HG03135 (cell line): ENCODE data around the gene ATAD3B.
A peak's percentile ranks its signal among the peaks of the same experiment; 100 is the strongest.
"Not testable (repeated sequence)": the region's sequence is repeated elsewhere in the genome, so short reads cannot be mapped to it uniquely, and the experiment has no call there.

Experiments used
- ATAC-seq: cut with Tn5 transposase; IDR thresholded peaks from one replicate; pipeline ENCODE4 v1.9.1; 2021; ENCODE audit warnings: mild to moderate bottlenecking, moderate library complexity; ENCODE audit not compliant: unreplicated experiment

Gene ATAD3B

GRCh38 chr1:1450616-1451015 lies 20.9 kb upstream of the ATAD3B start:
- ATAC-seq = not testable (repeated sequence)

- ATAC-seq = no peak
These were observed 19.7 kb upstream of the ATAD3B start for GRCh38 chr1:1451696-1452364.

GRCh38 chr1:1452365-1452739 lies 19.2 kb upstream of the ATAD3B start:
- ATAC-seq = not testable (repeated sequence)

- ATAC-seq = no peak
These were observed 18.7 kb upstream of the ATAD3B start for GRCh38 chr1:1452882-1453281.

GRCh38 chr1:1454286-1455056 lies 17.1 kb upstream of the ATAD3B start:
- not testable (repeated sequence) for ATAC-seq

GRCh38 chr1:1455366-1455884 lies 16.1 kb upstream of the ATAD3B start:
- no peak for ATAC-seq

DNA sequence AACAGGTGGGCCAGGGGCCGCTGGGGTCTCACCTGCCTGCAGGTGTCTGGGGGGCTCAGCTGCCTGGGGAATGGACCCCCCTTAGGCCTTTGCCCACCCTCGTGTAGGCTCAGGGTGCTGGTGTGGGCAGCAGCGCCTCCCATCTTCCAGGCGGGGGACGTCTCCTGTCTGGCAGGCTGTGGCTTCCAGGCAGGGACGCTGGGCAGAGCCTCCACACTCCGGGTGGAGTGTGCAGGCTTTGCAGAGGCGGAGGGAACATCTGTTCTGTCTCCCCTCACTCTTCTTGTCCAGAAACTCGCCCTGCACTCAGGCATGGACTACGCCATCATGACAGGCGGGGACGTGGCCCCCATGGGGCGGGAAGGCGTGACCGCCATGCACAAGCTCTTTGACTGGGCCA lies 15.6 kb upstream of the ATAD3B start:
- ATAC-seq = not testable (repeated sequence)

GRCh38 chr1:1456683-1457255 lies 14.8 kb upstream of the ATAD3B start:
- ATAC-seq = not testable (repeated sequence)

- not testable (repeated sequence) for ATAC-seq
These were observed 12.4 kb upstream of the ATAD3B start for GRCh38 chr1:1459156-1459555.

DNA sequence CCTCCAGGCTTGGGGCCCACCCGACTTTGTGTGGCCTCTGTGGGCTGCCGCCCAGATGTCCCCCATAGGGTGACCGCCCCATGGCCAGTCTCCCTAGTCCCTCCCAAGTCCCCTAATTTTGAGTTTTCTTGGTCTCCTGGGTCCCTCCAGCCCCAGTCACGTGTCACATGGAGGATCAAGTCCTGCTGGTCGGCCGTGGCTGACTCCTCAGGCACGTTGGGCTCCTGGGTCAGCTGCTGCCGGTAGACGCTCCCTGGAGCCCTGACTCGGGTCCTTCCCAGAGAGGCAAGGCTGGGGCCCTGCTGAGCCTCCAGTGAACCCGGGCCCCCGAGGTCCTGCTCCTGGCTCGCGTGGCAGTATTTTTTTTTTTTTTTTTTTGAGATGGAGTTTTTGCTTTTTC lies 11.9 kb upstream of the ATAD3B start:
- not testable (repeated sequence) for ATAC-seq

GRCh38 chr1:1460540-1461130 lies 10.9 kb upstream of the ATAD3B start:
- ATAC-seq = no peak

GRCh38 chr1:1461721-1462317 lies 9.7 kb upstream of the ATAD3B start:
- no peak for ATAC-seq

DNA sequence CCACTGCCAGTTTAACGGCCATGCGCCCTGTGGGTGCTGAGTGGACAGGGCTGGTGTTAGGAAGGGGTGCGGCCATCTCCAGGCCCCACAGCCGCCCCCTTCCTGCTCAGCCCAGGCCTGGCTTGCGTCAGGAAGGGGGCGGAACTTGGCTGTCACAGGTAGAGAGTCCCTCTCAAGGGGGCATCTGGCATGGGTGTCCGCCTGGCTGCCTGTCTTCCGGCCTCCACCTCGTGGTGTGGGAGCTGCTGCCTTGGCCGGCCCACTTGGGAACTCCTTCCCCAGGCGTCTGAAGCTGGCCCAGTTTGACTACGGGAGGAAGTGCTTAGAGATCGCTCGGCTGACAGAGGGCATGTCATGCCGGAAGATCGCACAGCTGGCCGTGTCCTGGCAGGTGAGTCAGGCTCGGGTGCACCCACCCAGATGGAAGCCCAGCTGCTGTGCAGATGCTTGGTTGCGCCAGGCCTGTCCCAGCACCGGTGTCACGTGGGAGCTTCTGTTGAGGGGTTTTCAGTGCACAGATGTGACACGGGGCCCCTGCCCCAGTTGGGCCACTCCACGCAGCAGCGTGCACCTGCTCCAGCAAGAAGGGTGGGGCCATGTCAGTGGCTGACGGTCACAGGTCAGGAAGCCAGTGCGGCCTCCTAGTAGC lies 9.1 kb upstream of the ATAD3B start:
- no peak for ATAC-seq

- no peak for ATAC-seq
These were observed 8.3 kb upstream of the ATAD3B start for GRCh38 chr1:1463312-1463711.

GRCh38 chr1:1468196-1468985 lies 3.2 kb upstream of the ATAD3B start:
- not testable (repeated sequence) for ATAC-seq

- no peak for ATAC-seq
These were observed 758 bp upstream of the ATAD3B start for GRCh38 chr1:1470626-1471388.

- ATAC-seq = peak; percentile 21
These were observed 700 bp downstream of the ATAD3B start for GRCh38 chr1:1472053-1472876.

DNA sequence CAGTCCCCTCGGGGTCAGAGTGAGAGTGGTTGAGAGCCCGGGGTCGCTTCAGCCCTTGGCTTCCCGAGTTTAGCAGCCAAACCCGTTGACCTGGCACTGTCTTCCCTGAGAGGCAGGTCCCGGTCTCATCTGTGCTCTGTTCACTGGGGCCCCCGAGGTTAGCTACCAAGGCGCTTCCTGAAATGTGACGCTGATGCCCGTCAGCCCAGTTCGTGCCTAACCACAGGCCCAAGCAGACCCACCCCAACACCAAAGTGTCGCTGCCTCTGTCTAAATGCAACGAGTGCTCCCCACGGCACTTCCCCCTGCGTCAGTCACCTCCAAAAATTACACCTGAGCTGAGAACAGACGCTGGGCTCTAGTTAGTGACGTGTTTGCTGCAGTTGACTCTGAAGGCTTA lies 4.4 kb downstream of the ATAD3B start:
- not testable (repeated sequence) for ATAC-seq
